Spleen (tissue), 11 donors: ENCODE data around the gene EIF4E. TPM values are rescaled to one million over a fixed set of nuclear protein-coding genes. Genes with fewer than 3 reads are reported as not detected.

Experiments
- DNase-seq: peaks from one replicate; pipeline ENCODE4 v3.0.0-alpha.2; 2020
- H3K27ac ChIP-seq, 8 donors: fragments of 200-600 bp; sonication (generic) in 7 of 8; 1 replicate in 4 of 8; 2 replicates in 4 of 8; pipeline versions ENCODE4 v1.5.0 to v1.8.0; 2016 to 2021; ENCODE audit warnings: inconsistent platforms in 4 of 8, mild to moderate bottlenecking in 4 of 8, moderate library complexity in 1 of 8
- H3K27me3 ChIP-seq, 7 donors: fragments of 200-600 bp; sonication (generic) in 6 of 7; replicated peaks in 1 of 7; 1 replicate in 4 of 7; 2 replicates in 3 of 7; pipeline versions ENCODE4 v1.5.0 to v1.8.0; 2016 to 2021; ENCODE audit warnings: inconsistent platforms in 3 of 7, mild to moderate bottlenecking in 1 of 7
- H3K36me3 ChIP-seq, 6 donors: fragments of 200-600 bp; sonication (generic) in 5 of 6; 1 replicate in 4 of 6; 2 replicates in 2 of 6; pipeline versions ENCODE4 v1.5.0 to v1.8.0; 2016 to 2021; ENCODE audit warnings: inconsistent platforms in 2 of 6
- H3K4me1 ChIP-seq, 6 donors: fragments of 200-600 bp; sonication (generic) in 5 of 6; 1 replicate in 3 of 6; 2 replicates in 3 of 6; pipeline versions ENCODE4 v1.5.0 to v1.8.0; 2016 to 2021; ENCODE audit warnings: inconsistent platforms in 3 of 6
- H3K4me3 ChIP-seq, 8 donors: fragments of 200-600 bp; sonication (generic) in 7 of 8; 1 replicate in 4 of 8; 2 replicates in 4 of 8; pipeline versions ENCODE4 v1.5.0 to v1.8.0; 2016 to 2021; ENCODE audit warnings: inconsistent platforms in 4 of 8, mild to moderate bottlenecking in 4 of 8, moderate library complexity in 2 of 8
- H3K9me3 ChIP-seq, 8 donors: fragments of 200-600 bp; sonication (generic) in 7 of 8; 1 replicate in 4 of 8; 2 replicates in 4 of 8; pipeline versions ENCODE4 v1.5.0 to v1.8.0; 2016 to 2021; ENCODE audit warnings: inconsistent platforms in 4 of 8
- POLR2A ChIP-seq, 3 donors: fragments of 450-650 bp; IDR thresholded peaks; one replicate each; pipeline ENCODE4 v1.5.1; 2017; ENCODE audit warnings: antibody characterized with exemption in 3 of 3, mild to moderate bottlenecking in 1 of 3
- POLR2AphosphoS5 ChIP-seq, 3 donors: sonication (generic); formaldehyde crosslinking; IDR thresholded peaks; one replicate each; pipeline ENCODE4 v1.5.1; 2017; ENCODE audit warnings: antibody characterized with exemption in 3 of 3
- WGBS, 5 donors: extraction: QIAGEN DNeasy Blood & Tissue Kit in 3 of 5; methylation state at CpG; one replicate each; pipeline versions ENCODE4 v1.1.5 to v1.1.7; 2013 to 2018; 5-methylcytosine and 5-hydroxymethylcytosine counted together
- intact Hi-C: fragments of 100-400 bp; cut with DNase I; formaldehyde crosslinking; loops from one replicate; pipeline ENCODE4 v1.15.0; 2023; ENCODE audit warnings: low total_unique reads
- polyA plus RNA-seq, 3 donors: library from polyadenylated mRNA; stranded (reverse); fragments of 200-250 nt; gene quantifications; one replicate each; pipeline ENCODE4 v1.2.1, GENCODE V29; 2013
- total RNA-seq, 7 donors: library from RNA; depleted of rRNA in 3 of 7; stranded (reverse); fragments of >200 nt in 3 of 7; fragmentation: NEBNext Ultra II Directional in 4 of 7; extraction: Animal tissue kit (Norgen Biotek cat#: 25700) in 4 of 7; gene quantifications; one replicate each; pipeline versions ENCODE4 v1.1.0 to v1.2.1, GENCODE V29; 2016 to 2021
- TF ChIP-seq, protein P1 (sequence below), 11 experiments: fragments of 200-600 bp in 7 of 11; fragments of 450-650 bp in 4 of 11; sonication (generic) in 4 of 11; IDR thresholded peaks in 8 of 11; conservative IDR thresholded peaks in 3 of 11; 1 replicate in 7 of 11; 2 replicates in 4 of 11; pipeline versions ENCODE4 v1.4.0 to v1.8.0; 2016 to 2021; ENCODE audit warnings: antibody characterized with exemption in 11 of 11, inconsistent platforms in 4 of 11, mild to moderate bottlenecking in 1 of 11
- donor health status: healthy with polysubstance abuse.
- donor health status: DM: no; HTN: no; CAD: no; lungs with moderate emphysema.
- donor health status: DM: no; HTN: no; CAD: no.
- donor health status: Bipolar disorder and iron deficiency.
- donor health status: healthy.
- donor health status: DM: no; HTN: no; CAD: no.
- donor health status: DM: yes; HTN: yes; CAD: no.

The EIF4E gene
- total and polyA plus RNA-seq, 10 donors = 14.4 to 86.5 (median 64.9) TPM

DNA sequence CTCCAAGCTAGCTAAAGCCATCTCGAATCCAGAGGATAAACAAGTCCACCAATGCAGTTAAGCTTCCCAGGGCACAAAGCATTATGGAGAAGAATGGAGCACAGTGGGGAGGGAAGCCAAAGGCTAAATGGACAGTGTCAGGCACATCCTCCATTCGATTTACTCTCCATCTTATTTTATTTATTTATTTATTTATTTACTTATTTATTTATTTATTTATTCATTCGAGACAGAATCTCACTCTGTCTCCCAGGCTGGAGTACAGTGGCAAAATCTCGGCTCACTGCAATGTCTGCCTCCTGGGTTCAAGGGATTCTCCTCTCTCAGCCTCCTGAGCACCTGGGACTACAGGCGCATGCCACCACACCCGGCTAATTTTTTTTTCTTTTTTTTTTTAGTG, 26.3 kb upstream of the EIF4E start:
- intact Hi-C loops = no loop called here
- WGBS, 5 donors = 72 to 89% (median 86%) methylated on average over 6 of the region's 6 CpGs

DNA sequence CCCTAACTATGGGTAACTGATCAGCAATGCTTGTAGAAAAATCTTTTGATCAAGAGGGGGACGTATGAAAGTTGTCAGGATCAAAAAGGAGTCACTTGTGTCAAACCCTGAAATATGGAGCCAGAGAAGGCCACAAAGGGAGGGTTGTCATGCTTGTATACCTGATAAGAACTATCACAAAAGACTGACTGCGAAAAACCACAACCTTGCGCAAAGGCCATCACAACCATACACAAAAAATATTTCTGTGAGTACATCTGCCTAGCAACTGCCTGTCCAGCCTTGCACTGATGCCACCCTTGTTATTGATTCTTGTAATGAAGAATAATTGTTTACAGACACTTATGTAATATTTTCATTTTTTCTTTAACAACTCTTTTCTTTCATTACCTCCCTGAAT, 22.8 kb upstream of the EIF4E start:
- no peaks in the 10 kb centered on the region for H3K9me3 ChIP-seq
- WGBS, 5 donors = 87 to 96% (median 92%) methylated on average over 3 of the region's 3 CpGs
- no peak overlapping the region for H3K27ac ChIP-seq
- H3K27me3 ChIP-seq = no peaks in the 10 kb centered on the region
- intact Hi-C loops = no loop called here
- no peak overlapping the region for H3K4me3 ChIP-seq
- DNase-seq = no peak
- TF ChIP-seq POLR2A (IDR thresholded peaks at IDR 0.05) (no peak), POLR2AphosphoS5 (IDR thresholded peaks at IDR 0.05) (no peak)
- TF ChIP-seq, protein P1, sequence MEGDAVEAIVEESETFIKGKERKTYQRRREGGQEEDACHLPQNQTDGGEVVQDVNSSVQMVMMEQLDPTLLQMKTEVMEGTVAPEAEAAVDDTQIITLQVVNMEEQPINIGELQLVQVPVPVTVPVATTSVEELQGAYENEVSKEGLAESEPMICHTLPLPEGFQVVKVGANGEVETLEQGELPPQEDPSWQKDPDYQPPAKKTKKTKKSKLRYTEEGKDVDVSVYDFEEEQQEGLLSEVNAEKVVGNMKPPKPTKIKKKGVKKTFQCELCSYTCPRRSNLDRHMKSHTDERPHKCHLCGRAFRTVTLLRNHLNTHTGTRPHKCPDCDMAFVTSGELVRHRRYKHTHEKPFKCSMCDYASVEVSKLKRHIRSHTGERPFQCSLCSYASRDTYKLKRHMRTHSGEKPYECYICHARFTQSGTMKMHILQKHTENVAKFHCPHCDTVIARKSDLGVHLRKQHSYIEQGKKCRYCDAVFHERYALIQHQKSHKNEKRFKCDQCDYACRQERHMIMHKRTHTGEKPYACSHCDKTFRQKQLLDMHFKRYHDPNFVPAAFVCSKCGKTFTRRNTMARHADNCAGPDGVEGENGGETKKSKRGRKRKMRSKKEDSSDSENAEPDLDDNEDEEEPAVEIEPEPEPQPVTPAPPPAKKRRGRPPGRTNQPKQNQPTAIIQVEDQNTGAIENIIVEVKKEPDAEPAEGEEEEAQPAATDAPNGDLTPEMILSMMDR (IDR thresholded peaks at IDR 0.05 in 8 of 11, conservative IDR thresholded peaks at IDR 0.05 in 3 of 11) = no peak
- H3K36me3 ChIP-seq = no peaks in the 10 kb centered on the region
- H3K4me1 ChIP-seq = no peaks in the 10 kb centered on the region

More for the DNA sequence above, 26.3 kb upstream of the EIF4E start:
- DNase-seq = no peak
- H3K36me3 ChIP-seq = no peaks in the 10 kb centered on the region
- H3K4me1 ChIP-seq = no peaks in the 10 kb centered on the region
- H3K4me3 ChIP-seq = no peak overlapping the region
- no peaks in the 10 kb centered on the region for H3K9me3 ChIP-seq
- TF ChIP-seq POLR2AphosphoS5 (IDR thresholded peaks at IDR 0.05) = no peak
- TF ChIP-seq, protein P1 (IDR thresholded peaks at IDR 0.05 in 8 of 11, conservative IDR thresholded peaks at IDR 0.05 in 3 of 11) = no peak
- no peak for TF ChIP-seq POLR2A (IDR thresholded peaks at IDR 0.05)
- no peaks in the 10 kb centered on the region for H3K27me3 ChIP-seq
- H3K27ac ChIP-seq = no peak overlapping the region

DNA sequence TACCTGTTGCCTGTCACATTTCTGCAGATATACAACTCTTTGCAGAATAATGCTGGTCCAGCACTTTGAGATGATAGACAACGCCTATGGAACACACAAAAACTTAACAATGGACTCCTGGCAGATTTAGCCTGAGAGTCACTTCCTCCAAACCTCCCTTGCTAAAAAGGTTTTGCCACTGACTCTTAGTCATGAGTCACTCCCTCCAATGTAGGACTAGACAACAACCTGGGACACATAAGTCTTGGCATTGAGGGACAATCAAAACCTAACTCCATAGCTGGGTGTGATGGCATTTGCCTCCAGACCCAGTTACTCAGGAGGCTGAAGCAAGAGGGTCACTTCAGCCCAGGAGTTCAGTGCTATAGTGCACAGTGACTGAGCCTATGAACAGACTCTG, 22.0 kb upstream of the EIF4E start:
- no peak overlapping the region for H3K4me3 ChIP-seq
- no peaks in the 10 kb centered on the region for H3K27me3 ChIP-seq
- WGBS, 5 donors = 74 to 96% (median 90%) methylated on average over 1 of the region's 1 CpG
- TF ChIP-seq POLR2AphosphoS5 (IDR thresholded peaks at IDR 0.05) (no peak), POLR2A (IDR thresholded peaks at IDR 0.05) (no peak)
- TF ChIP-seq, protein P1 (IDR thresholded peaks at IDR 0.05 in 8 of 11, conservative IDR thresholded peaks at IDR 0.05 in 3 of 11) = no peak
- DNase-seq = no peak
- no peaks in the 10 kb centered on the region for H3K4me1 ChIP-seq
- intact Hi-C loops = no loop called here
- no peaks in the 10 kb centered on the region for H3K9me3 ChIP-seq
- H3K36me3 ChIP-seq = no peaks in the 10 kb centered on the region
- no peak overlapping the region for H3K27ac ChIP-seq

DNA sequence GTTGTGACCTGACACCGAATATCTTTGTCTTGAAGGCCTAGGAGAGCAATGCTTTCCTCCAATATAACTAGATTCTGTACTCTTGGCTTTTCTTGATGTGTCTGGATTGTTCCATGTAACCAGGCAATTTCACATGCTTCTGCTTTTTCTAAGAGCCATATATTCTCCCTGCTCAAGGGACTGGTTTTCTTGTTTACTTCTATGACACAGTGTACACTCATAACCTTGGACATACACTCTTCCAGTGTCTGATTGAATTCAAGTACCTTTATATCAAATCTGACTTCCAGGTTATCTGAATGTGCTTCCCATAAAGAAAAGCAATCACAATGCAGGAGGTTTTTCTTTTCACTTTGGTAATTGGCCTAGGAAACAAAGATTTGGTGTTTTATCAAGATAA, 17.4 kb upstream of the EIF4E start:
- Histone ChIP-seq H3K9me3 (no peaks in the 10 kb centered on the region), H3K27me3 (no peaks in the 10 kb centered on the region), H3K36me3 (no peaks in the 10 kb centered on the region), H3K4me3 (no peak overlapping the region), H3K27ac (no peak overlapping the region), H3K4me1 (no peaks in the 10 kb centered on the region)
- TF ChIP-seq POLR2AphosphoS5 (IDR thresholded peaks at IDR 0.05) (no peak), POLR2A (IDR thresholded peaks at IDR 0.05) (no peak)
- TF ChIP-seq, protein P1 (IDR thresholded peaks at IDR 0.05 in 8 of 11, conservative IDR thresholded peaks at IDR 0.05 in 3 of 11) = no peak
- no peak for DNase-seq
- intact Hi-C loops = no loop called here
- 81 to 97% (median 89%) methylated on average over 1 of the region's 1 CpG for WGBS, 5 donors
